MM.1S (cell line): ENCODE measurements around the gene ASCC3.

Source experiments
- CTCF ChIP-seq: fragments of 300-600 bp; sonication (generic); IDR thresholded peaks from 2 replicates; pipeline ENCODE4 v1.5.1; 2016; ENCODE audit warnings: antibody characterized with exemption, low read length, mixed read lengths
- EZH2 ChIP-seq: fragments of 300-600 bp; sonication (generic); optimal IDR thresholded peaks from 2 replicates; pipeline ENCODE3; 2017; ENCODE audit warnings: low read depth, mild to moderate bottlenecking, antibody characterized with exemption, low read length, mixed read lengths

GRCh38 chr6:100565439-100566104 is 315.6 kb downstream of the ASCC3 start:
- TF ChIP-seq CTCF (no peak), EZH2 (no peak)
